GM06990 (cell line): ENCODE measurements around the gene KCNA2.

Source experiments
- DNase-seq: peaks from one replicate; pipeline ENCODE4 v3.0.0-alpha.2; 2011; ENCODE audit not compliant: insufficient read length; ENCODE audit errors: extremely low read depth
- H3K27me3 ChIP-seq: replicated peaks from 2 replicates; pipeline ENCODE4 v1.6.0; 2011; ENCODE audit warnings: low read length; ENCODE audit not compliant: control insufficient read depth, insufficient read depth
- H3K36me3 ChIP-seq: 2 replicates; pipeline ENCODE4 v1.5.1; 2011; ENCODE audit warnings: low read length; ENCODE audit not compliant: control insufficient read depth, insufficient read depth
- H3K4me3 ChIP-seq: replicated peaks from 2 replicates; pipeline ENCODE4 v1.5.1; 2011; ENCODE audit warnings: low read depth, mild to moderate bottlenecking, control low read depth, low read length
- TF ChIP-seq, protein P1 (sequence below): IDR thresholded peaks from 2 replicates; pipeline ENCODE4 v1.5.1; 2011; ENCODE audit warnings: low read length, control low read depth, mild to moderate bottlenecking, inconsistent platforms; ENCODE audit not compliant: insufficient read depth, poor library complexity, severe bottlenecking

Gene KCNA2

DNA sequence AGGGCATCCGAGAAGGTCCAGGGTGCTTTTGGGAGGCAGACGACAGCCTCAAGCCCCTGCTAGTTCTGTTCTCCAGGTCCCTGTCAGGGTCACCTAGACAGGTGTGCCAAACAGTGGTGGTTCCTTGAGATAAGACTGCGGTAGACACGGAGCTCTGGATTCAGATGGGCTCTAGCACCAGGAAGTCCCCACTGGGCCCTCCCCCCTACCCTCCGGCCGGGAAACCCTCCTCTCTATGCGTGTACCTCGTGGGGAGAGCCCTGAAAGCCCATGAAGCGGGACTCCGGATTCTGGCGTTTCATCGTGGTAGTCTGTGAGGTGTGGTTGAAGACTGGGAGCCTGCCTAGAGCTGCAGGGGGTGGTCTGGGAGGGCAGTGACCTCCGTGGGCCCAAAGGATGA lies 2.1 kb upstream of the KCNA2 start:
- H3K36me3 ChIP-seq: no peaks in the 10 kb centered on the region
- peaks cover 8% of the 10 kb centered on the region for H3K27me3 ChIP-seq
- TF ChIP-seq, protein P1, sequence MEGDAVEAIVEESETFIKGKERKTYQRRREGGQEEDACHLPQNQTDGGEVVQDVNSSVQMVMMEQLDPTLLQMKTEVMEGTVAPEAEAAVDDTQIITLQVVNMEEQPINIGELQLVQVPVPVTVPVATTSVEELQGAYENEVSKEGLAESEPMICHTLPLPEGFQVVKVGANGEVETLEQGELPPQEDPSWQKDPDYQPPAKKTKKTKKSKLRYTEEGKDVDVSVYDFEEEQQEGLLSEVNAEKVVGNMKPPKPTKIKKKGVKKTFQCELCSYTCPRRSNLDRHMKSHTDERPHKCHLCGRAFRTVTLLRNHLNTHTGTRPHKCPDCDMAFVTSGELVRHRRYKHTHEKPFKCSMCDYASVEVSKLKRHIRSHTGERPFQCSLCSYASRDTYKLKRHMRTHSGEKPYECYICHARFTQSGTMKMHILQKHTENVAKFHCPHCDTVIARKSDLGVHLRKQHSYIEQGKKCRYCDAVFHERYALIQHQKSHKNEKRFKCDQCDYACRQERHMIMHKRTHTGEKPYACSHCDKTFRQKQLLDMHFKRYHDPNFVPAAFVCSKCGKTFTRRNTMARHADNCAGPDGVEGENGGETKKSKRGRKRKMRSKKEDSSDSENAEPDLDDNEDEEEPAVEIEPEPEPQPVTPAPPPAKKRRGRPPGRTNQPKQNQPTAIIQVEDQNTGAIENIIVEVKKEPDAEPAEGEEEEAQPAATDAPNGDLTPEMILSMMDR: no peak
- no peak for DNase-seq
- no peak overlapping the region for H3K4me3 ChIP-seq

DNA sequence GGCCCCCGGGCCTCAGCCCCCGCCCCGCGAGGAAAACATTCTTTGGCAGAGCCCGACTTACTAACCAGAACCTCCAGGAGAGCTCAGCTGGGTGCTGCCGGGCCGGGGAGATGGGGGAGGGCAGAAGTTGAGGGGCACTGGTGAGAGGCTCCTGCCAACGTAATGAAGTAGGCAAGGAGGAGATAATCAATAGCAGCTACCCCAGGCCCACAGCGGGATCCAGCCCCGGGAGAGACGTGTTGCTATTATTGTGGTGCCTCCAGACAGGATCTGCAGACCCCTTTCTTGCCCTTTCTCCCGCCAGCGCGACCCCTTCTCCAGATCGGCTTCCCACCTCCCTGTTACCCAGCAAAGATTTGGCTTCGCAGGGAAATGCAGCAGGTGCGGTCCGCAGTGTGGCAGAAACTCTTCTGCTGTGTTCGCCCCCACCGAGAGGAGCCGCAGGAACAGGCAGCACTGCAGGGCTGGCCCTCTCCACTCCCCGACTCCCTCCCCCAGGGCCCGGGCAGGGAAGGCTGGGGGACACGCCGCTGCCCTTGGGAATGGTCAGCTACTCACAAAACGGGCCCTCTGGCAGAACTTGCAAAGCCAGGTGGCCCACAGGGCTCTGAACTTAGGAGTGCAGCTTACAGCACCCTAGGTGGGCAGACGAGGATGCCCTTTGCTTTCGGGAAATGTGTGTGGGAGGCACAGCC lies 1.5 kb upstream of the KCNA2 start:
- TF ChIP-seq, protein P1: no peak
- Histone ChIP-seq H3K36me3 (no peaks in the 10 kb centered on the region), H3K4me3 (no peak overlapping the region), H3K27me3 (peaks cover 8% of the 10 kb centered on the region)
- DNase-seq: no peak

DNA sequence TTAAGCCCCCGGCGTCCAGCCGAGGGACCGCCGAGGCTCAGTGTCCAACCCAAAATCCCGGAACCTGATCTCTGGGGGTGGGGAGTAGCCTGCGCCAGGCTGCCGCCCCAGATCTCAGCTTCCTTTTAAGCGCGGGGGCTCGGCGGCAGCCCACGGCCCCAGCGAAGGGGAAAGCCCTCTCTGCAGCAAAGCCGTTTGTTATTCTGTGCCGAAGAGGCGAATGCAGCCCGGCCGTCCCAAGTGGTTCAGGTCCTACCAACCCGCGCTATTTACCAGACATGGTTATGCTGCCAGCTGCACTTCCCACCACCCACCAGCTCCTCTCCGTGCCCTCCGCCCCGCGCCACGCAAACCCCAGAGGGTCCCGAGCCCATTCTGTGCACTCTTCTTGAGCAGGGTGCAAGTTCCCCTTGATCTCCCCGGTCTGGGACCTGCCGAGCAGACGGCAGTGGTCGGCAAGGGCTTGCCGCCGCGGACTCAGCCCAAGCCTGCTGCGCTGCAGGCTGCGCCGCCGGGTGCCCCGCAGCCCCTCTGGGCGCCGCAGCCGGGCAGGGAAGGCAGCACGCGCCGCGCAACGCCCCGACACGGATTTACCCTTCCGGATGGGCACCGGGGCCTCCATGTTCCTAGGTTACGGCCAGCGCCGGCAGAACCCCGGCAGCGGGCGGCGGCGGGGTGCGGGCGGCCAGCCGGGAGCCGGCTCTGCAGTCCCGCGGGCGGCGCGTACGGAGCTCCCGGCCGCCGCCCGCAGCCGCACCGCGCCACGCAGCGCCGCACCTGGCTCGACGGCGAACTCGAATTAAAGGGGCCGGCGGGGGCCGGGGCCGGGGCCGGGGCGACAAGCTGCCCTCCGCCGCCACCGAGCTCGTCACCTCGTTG lies 738 bp upstream of the KCNA2 start:
- TF ChIP-seq, protein P1: peak; percentile 1
- no peaks in the 10 kb centered on the region for H3K36me3 ChIP-seq
- DNase-seq: peak; percentile 17
- H3K4me3 ChIP-seq: peak overlapping the region; percentile 38
- H3K27me3 ChIP-seq: peaks cover 8% of the 10 kb centered on the region

DNA sequence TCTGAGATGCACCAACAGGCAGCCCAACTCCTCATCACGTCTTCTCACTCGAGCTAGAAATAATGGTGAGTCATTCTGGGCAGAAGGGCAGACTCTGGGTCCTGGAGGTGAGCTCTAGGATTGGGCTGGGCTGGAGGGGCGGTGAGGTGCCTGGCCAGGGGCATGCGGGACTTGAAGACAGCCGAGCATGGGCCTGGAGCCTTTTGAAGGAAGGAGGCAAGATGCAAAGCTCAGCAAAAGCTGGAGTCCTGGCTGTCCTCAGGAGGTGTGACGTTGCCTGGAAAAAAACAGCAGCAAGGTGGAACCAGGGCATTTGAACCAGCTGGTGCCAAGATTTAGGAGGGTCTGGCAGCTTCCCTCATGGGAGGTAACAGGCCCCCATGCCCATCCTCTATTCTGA lies 712 bp downstream of the KCNA2 start:
- Histone ChIP-seq H3K4me3 (no peak overlapping the region), H3K27me3 (peaks cover 8% of the 10 kb centered on the region), H3K36me3 (no peaks in the 10 kb centered on the region)
- TF ChIP-seq, protein P1: no peak
- DNase-seq: no peak

- TF ChIP-seq, protein P1: no peak
- H3K4me3 ChIP-seq: no peak overlapping the region
- H3K27me3 ChIP-seq: peaks cover 8% of the 10 kb centered on the region
- no peaks in the 10 kb centered on the region for H3K36me3 ChIP-seq
- DNase-seq: no peak
Measured at GRCh38 chr1:110604586-110605148, 1.5 kb downstream of the KCNA2 start.
